GM12891 (cell line): ENCODE measurements around the gene SPRN.
"Not testable (repeated sequence)": the region's sequence is repeated elsewhere in the genome, so short reads cannot be mapped to it uniquely, and the experiment has no call there.

Experiments
- PAX5 ChIP-seq: IDR thresholded peaks from 2 replicates; pipeline ENCODE4 v1.6.1; 2011; ENCODE audit warnings: low read length, moderate library complexity, mild to moderate bottlenecking; ENCODE audit not compliant: insufficient read depth, severe bottlenecking
- POLR2A ChIP-seq: IDR thresholded peaks from 2 replicates; pipeline ENCODE4 v1.6.1; 2011; ENCODE audit warnings: low read depth, low read length, control low read depth
- POLR2AphosphoS5 ChIP-seq: IDR thresholded peaks from 2 replicates; pipeline ENCODE4 v1.6.1; 2011; ENCODE audit warnings: low read depth, low read length, control low read depth
- POU2F2 ChIP-seq: IDR thresholded peaks from 2 replicates; pipeline ENCODE4 v1.6.1; 2011; ENCODE audit warnings: low read depth, mild to moderate bottlenecking, control low read depth, low read length, moderate library complexity
- SPI1 ChIP-seq: IDR thresholded peaks from 2 replicates; pipeline ENCODE4 v1.6.1; 2011; ENCODE audit warnings: low read depth, low read length, control low read depth
- TAF1 ChIP-seq: IDR thresholded peaks from 2 replicates; pipeline ENCODE4 v1.6.1; 2011; ENCODE audit warnings: low read depth, low read length, control low read depth

DNA sequence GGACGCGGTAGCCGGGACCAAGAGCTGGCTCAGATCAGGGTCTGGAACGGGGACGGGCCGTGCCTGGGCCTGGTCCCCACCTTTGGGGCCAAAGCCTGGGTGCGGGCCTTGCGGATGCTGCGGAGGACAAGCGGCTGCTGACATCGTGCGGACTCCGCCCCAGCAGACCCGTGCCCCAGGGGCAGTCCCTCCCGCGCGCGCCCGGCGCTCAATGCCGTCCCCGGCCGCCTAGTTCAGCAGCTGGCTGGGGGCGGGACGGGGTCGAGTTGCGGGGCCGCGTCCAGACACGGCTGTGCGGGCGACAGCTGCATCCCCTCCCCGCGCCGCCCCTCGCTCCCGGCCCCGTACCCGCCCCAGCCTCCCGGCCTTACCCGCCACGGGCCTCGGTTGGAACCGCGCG, 323 bp downstream of the SPRN start:
- TF ChIP-seq POLR2A, TAF1, POLR2AphosphoS5, SPI1, PAX5, POU2F2: not testable (repeated sequence)
